CD4-positive, alpha-beta T cell treated with Interleukin-17A for 4 hours (primary cell): Measurements from ENCODE around the gene UTP3.
"Not testable (repeated sequence)": the region's sequence is repeated elsewhere in the genome, so short reads cannot be mapped to it uniquely, and the experiment has no call there.

Experiments used
- DNase-seq: peaks from one replicate; pipeline ENCODE4 v3.0.0-alpha.2; 2020; ENCODE audit warnings: mixed read lengths

Gene UTP3

DNA sequence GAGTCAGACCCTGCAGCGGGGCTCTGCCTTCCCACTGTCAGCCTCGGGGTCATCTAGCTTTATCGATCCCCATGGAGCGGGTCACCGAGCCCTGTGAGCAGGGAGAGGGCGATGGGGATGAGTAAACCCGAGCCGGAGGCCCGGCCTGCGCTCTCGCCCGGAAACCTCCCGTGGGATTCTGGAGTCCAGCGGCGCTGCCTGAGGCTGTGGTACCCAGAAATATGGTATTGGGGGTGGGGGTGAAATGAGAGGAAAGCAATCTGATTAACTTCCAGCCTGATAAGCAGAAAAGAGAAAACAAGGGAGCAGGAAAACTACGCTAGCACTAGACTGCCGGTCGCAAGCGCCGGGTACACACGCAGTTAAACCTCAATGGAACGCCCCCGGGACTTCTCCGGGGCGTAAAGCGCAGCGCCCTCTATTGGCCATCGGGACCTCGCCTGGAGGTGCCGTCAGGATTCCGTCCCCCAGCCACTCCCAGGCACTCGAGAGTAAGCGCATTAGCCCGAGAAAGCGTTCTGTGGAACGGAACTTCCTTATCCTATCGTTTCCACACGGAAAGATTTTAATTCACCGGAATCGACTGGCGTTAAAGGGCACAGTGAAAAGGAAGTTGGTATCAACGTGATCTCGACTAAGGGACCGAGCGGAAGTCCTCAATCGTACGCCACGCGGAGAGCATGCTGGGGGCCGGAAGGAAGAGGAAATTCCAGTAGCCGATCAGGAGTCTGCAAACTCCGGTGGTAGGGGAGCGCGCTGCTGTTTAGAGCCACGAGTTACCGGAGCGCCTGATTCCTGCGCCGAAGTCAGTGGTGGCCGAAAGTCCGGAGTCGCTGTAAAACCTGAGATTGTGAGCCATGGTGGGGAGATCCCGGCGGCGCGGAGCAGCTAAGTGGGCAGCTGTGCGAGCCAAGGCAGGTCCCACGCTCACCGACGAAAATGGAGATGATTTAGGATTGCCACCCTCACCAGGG, at the start of gene UTP3:
UTP3 (plus strand) TSS at position 712 of the 974 bp plus-strand sequence; CDS start at position 858, 146 bp downstream.
- DNase-seq = peak; percentile 95

DNA sequence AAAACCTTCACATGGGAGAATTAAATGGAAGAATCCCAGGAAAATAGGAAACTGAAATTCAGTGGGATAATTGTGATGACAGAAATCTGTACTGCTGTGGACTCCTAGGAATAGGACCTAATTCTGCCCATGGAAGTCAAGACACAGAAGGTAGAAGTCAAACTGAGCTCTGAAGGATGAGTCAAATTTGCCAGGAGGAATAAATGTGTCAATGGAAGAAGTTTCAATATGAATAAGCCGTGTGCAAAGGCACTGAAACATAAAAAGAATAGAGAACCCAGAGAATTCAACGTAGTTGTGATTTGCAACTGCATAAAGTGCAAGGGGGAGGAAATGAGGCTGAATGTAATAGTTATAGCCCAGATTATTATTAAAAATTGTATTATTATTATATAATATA, 48.1 kb upstream of the UTP3 start:
- no peak for DNase-seq

- DNase-seq = not testable (repeated sequence)
These were observed 37.6 kb upstream of the UTP3 start for GRCh38 chr4:70650741-70651140.

- DNase-seq = peak; percentile 4
These were observed 36.3 kb upstream of the UTP3 start for GRCh38 chr4:70651864-70652506.

GRCh38 chr4:70654605-70655011, 33.7 kb upstream of the UTP3 start:
- no peak for DNase-seq

DNA sequence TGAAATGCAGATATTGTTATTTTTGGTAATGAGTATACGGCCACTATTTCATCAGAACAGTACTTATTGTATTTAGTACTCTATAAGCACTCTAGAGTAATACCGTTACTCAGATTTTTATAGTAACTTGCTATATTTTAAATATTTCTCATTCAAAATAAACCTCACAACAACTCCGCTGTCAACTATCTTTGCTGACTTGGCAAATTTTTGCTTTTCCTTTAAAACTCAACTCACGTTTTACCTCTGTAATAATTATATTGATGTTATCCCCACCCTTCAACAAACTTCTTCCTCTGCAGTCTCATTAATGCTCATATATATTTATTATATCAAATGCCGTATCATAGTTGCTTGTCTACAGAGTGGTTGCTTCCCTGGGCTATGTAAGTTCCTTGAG, 31.0 kb upstream of the UTP3 start:
- DNase-seq = no peak

GRCh38 chr4:70658418-70658817, 29.9 kb upstream of the UTP3 start:
- DNase-seq = no peak

GRCh38 chr4:70660106-70660505, 28.2 kb upstream of the UTP3 start:
- no peak for DNase-seq

- DNase-seq = not testable (repeated sequence)
These were observed 26.9 kb upstream of the UTP3 start for GRCh38 chr4:70661309-70661922.

DNA sequence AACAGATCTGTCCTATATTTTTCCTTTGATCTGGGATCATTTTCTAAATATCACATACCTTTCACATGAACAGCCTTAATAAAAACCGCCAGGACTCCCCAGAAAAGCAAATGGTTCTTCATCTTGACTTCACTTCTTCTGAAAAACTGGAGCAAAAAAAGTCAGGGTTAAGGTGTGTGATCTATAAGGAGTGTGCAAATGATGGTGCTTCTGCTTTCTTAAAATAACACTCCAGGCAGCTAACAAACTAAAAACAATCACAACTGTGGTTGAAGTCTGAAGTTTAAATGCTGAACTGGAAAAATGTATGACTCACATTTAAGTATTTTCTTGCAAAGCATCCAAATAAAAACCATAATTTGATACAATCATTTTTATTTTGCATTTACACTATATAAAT, 22.0 kb upstream of the UTP3 start, which contains the start of gene JCHAIN:
JCHAIN (minus strand) TSS at position 140 of the 400 bp plus-strand sequence; CDS start at position 122, 18 bp downstream.
- DNase-seq = no peak

DNA sequence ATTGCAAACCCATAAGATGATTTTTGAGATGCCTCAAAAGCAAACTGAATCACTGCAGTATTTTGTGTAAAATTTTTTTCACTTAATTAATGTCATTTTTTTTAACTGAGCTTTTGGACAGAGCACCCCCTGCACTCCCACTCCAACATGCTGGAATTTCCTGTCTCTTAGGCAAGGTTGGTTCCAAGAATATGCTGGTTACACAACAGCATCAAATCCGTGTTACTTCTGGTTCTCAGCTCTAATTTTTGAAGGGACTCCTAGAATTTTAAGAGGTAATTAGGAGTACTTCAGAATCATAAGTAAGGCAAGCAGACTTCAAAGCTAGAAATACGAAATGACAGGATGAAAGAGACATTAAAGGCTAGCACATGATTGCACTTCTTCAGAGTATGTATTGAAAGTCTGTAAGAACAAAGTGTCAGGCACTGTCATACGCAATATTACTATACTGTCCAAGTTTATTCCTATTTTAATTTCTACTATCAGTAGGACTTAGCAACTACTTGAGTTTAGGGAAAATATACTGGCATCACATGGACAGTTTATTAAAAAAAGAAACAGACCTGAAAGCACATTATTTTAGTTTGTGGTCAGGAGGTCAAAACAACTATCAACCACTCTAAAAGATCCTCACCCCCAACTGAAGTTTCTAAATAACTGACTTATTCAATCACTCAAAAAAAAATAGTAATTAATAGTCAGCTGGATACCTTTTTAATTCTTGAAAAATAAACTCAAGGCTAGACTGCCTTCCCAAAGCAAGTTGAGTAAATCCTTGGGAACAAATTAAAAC, 20.4 kb upstream of the UTP3 start:
- DNase-seq = no peak

DNA sequence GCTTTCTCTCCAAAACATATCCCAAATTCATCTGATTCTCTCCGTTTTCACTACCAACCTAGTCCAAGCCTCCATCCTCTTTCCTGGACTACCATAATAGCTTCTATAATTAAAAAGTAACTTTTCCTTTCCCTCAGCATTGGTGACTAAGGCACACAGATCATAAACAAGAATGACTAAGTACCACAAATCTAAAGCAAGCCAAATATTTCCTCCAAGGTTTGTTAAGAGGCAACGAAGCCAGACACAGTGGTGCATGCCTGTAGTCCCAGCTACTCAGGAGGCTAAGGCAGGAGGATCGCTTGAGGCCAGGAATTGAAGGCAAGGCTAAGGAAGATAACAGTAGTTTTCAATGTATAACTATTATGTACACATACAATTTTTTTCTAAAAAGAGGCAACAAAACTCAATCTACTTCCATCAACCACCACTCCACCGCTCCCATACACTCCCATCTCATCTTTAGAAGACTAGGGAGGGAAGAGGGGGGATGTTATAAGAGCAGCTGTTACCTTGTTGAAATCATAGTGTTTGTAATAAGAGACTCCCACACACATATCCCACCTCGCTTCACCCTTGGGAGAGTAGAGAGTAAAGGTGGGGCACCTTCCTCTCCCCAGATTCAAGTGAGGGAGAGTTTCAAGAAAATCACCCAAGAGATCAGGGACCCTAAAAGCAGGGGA, 17.9 kb upstream of the UTP3 start:
- DNase-seq = no peak

- DNase-seq = no peak
These were observed 17.2 kb upstream of the UTP3 start for GRCh38 chr4:70671091-70671490.

- DNase-seq = no peak
These were observed 14.1 kb upstream of the UTP3 start for GRCh38 chr4:70674191-70674590.

DNA sequence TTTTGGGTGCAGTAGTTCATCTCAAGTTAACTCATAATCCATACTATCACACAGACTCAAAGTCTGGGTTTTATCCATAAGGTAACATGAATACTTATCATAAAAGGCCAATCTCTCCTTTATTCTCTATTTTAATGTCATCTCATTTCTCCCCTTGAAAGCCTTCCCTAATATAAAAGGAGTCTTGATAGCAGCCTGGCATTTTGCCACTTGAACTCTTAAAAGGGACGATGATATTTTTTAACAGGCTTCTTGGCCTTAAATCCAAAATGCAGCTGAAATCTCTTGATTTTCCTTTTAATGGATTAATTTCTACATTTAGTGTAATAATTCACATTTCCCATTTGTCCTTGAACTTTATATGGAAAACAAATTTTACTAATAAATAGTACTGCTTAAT, 13.6 kb upstream of the UTP3 start:
- no peak for DNase-seq

DNA sequence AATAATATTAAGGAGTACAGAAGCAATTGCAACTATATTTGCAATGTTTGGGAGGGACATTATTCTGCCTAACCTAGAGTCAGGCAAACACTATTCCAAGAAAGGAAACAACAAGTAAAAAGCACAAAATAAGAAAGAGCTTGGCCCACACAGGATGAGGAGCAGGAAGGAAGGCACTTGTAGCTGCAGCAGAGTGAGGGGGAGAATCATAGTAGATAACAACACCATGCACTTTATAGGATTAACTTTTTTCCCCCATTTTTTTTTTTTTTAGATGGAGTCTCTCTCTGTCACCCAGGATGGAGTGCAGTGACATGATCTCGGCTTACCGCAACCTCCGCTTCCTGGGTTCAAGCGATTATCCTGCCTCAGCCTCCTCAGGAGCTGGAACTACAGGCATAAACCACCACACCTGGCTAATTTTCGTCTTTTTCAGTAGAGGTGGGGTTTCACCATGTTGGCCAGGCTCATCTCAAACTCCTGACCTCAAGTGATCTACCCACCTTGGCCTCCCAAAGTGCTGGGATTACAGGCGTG, 11.7 kb upstream of the UTP3 start:
- DNase-seq = no peak

GRCh38 chr4:70678383-70678999, 9.8 kb upstream of the UTP3 start:
- no peak for DNase-seq

DNA sequence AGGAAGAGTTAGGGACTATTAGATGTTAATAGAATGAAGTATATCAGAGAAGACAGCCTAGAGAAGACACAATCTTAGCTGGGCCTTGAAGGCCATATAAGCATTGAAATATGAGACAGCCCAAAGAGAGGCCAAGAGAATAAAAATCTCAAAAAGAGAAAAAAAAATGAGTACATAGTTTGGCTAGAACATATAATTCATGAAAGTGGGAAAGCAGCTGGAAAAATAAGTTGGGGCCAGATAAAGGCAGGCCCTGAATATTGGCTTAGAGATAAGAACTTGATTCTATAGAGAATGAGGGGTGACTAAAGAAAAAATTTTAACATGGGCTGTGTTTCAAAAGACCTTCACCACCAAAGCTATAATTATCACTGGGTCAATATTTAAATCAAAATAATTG, 7.4 kb upstream of the UTP3 start:
- no peak for DNase-seq

GRCh38 chr4:70681704-70682103, 6.6 kb upstream of the UTP3 start:
- no peak for DNase-seq

DNA sequence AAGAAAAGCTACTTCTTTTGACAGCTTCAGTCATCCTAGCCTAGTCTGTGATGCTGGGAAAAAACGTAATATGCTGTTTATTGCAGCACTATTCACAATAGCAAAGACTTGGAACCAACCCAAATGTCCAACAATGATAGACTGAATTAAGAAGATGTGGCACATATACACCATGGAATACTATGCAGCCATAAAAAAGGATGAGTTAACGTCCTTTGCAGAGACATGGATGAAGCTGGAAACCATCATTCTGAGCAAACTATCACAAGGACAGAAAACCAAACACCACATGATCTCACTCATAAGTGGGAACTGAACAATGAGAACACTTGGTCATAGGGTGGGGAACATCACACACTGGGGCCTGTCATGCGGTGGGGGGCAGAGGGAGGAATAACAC, 6.2 kb upstream of the UTP3 start:
- not testable (repeated sequence) for DNase-seq

DNA sequence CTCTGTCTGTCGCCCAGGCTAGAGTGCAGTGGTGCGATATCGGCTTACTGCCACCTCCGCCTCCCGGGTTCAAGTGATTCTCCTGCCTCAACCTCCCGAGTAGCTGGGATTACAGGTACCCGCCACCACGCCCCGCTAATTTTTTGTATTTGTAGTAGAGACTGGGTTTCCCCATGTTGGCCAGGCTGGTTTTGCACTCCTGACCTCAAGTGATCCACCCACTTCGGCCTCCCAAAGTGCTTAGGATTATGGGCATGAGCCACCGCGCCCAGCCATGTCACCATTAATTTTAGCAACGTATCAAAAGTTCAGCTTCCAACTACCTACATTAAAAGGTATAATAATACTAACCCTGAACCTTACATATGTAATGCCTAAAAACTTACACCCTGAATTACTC, 940 bp upstream of the UTP3 start:
- no peak for DNase-seq
